RPMI8226 (cell line): ENCODE data around the gene WIPF3.

Source experiments
- DNase-seq: peaks from one replicate; pipeline ENCODE4 v3.0.0-alpha.2; 2015

The WIPF3 gene

GRCh38 chr7:29848941-29849340 lies 42.6 kb downstream of the WIPF3 start:
- no peak for DNase-seq

- DNase-seq = peak; percentile 70
Measured at GRCh38 chr7:29851487-29851886, 45.2 kb downstream of the WIPF3 start.

DNA sequence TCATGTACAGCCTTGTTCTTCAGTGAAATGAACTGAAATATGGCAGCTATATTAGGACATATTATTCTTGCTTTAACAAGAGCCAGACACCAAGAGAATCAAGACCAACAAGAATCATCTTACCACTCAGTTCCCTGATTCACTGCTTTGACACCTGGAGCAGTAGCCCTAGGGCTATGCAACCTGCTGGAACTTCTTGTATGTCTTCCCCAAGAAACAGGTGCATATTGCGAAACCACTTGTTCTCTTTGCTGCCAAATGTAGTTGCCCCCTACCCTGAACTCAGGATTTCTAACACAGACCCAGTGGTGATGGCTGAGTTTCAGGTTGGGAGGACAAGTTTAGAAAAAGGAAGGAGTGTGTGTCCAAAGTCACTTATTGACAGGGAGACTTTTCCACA lies 46.1 kb downstream of the WIPF3 start:
- peak; percentile 78 for DNase-seq

DNA sequence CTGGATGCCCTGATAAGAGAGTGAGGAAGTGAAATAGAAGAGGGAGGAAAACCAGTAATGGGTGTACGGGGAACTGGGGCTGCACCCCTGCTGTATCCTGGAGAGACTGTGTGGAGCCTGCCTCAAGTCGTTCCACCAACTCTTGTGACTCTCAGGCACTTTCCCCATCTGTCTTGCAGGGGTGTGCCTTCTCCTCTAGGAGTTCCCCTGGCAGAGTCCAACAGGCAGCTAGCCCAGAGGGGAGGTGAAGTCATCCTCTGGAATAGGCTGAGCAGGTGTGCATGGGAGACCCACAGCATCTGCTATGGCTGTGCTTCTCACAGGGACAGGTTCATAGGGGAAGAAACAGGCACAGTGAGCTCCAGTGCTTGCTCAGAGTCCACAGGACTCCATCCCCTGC lies 46.8 kb downstream of the WIPF3 start:
- DNase-seq = peak; percentile 47

DNA sequence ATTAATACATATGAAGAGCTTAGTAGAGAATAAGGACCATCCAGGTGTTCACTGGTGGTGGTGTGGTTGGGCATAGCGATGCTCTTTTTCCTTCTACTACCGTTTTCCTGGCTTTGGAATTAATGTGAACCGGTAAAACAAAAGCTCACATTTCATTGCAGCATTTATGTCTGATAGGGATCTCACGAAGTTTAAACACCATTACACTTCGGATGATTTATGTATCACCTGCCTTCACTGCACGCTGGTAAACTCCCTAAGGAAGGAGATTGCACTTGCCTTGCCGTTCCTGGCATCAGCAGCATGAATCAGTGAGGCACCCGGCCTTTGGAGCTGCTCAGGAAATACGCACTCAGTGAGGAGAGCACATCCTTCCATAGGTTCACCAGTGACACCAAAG lies 47.5 kb downstream of the WIPF3 start:
- no peak for DNase-seq

GRCh38 chr7:29854257-29854938 lies 48.1 kb downstream of the WIPF3 start:
- no peak for DNase-seq

GRCh38 chr7:29857654-29858053 lies 51.3 kb downstream of the WIPF3 start:
- no peak for DNase-seq

GRCh38 chr7:29858191-29858951 lies 52.1 kb downstream of the WIPF3 start:
- no peak for DNase-seq

GRCh38 chr7:29859104-29859503 lies 52.8 kb downstream of the WIPF3 start:
- no peak for DNase-seq

- no peak for DNase-seq
Measured at GRCh38 chr7:29859524-29860185, 53.3 kb downstream of the WIPF3 start.

- no peak for DNase-seq
Measured at GRCh38 chr7:29860186-29860585, 53.9 kb downstream of the WIPF3 start.

- no peak for DNase-seq
Measured at GRCh38 chr7:29861884-29862283, 55.6 kb downstream of the WIPF3 start.

GRCh38 chr7:29864656-29865055 lies 58.3 kb downstream of the WIPF3 start:
- no peak for DNase-seq

GRCh38 chr7:29865526-29865925 lies 59.2 kb downstream of the WIPF3 start:
- no peak for DNase-seq

- DNase-seq = peak; percentile 30
Measured at GRCh38 chr7:29866490-29866930, 60.2 kb downstream of the WIPF3 start.

DNA sequence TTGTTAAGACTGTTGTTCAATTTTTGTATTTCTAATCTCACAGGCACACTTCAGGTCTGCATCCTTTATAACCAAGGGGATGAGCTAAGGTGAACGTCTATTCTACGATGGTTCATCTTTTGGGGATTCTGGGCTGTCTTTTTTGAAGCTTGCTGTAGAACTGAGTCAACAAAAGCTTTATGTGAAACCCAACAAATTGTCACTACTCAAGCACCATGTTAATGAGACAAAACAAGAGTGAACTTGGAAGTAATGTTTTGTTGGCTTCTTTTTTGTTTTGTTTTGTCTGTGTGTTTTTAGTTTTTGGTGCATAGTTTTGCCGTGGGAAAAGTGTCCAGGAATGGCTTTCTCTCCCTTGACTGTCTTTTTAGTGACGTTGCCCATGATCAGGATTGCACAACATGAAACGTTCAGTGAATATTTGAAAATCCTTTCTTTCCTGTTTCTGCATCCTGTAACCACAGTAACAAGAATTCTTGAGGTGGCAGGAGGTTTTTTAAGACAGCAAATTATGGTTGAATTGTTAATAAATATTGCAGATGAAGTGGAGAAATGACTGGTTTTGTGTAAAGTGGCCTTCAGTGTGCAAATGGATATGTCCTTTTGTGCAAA lies 65.6 kb downstream of the WIPF3 start:
- DNase-seq = no peak

DNA sequence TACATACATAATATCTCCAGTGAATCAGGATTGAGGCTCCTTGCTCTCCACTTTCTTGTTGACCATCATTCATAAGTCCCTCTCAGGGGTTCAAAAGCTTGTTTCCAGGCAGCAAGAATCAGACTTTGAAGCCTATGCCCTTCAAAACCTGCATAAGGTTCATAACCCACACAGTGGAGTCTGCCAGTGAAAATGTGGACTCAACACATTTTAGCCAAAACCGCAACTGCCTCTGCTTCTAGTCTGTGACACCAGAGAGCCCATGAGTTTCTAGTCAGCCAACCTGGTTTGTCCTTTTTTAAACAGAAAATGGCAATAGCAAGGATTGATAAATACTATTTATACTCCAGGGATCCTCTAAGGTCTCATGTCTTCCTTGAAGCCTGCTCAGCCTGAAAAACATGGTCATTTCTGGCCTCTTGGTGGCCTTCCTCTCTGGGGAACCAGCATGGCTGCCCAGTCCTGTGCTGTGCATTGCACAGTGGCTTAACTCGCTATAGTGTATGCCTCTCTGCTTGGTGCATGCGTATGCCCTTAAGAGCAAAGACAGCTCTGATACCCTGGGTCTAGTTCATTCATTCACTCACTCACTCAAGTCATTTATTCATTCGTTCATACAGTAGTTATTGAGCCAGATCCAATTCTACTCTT lies 67.5 kb downstream of the WIPF3 start:
- peak; percentile 92 for DNase-seq

GRCh38 chr7:29875741-29876140 lies 69.4 kb downstream of the WIPF3 start:
- DNase-seq = no peak

DNA sequence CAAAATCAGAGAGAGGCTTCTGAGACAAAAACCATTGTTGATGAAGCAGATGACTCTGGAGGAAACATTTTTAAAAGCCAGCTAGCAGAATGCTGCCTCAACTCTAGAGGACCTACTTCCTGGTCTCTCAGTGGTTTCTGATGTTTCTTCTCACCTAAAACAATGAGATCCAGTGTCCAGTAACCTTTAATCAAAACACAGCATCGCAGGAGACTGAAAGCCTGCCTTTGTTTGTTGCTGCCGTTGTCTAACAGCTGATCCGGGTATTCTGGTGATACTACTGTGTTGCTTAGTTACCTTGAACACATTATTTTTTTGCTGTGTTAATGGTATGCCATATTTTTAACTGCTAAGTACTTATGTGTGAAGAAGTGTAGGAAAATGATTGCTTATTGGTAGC lies 70.9 kb downstream of the WIPF3 start:
- DNase-seq = no peak

DNA sequence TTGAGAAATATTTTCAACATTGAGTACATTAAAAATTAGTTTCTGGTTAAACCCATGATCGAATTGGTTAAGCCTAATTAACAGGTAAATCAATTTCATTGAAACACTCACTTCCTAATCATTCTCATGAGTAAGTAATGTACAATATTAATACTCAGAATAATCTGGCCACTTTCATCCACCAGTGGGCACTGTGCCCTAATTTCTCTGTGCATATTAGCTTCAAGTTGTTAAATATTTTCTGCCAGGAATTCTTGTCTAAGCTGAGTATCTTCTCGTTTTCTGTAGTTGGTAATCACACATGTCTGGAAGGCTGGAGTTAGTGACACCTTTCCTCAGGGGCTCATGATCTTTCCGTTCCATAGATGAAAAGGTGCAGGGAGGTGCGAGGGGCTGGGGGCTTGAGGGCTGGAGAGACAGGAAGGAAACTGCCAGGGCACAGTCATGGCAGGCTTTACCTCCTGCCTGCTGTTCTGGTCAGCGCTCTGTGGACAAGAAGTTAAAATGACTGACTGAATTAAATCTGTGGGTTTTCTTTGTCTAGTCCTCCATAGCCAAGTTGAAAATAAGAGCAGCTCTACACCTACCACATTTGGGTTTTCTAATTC lies 71.9 kb downstream of the WIPF3 start:
- peak; percentile 68 for DNase-seq

- no peak for DNase-seq
Measured at GRCh38 chr7:29879609-29880008, 73.3 kb downstream of the WIPF3 start.

- no peak for DNase-seq
Measured at GRCh38 chr7:29881724-29882123, 75.4 kb downstream of the WIPF3 start.

DNA sequence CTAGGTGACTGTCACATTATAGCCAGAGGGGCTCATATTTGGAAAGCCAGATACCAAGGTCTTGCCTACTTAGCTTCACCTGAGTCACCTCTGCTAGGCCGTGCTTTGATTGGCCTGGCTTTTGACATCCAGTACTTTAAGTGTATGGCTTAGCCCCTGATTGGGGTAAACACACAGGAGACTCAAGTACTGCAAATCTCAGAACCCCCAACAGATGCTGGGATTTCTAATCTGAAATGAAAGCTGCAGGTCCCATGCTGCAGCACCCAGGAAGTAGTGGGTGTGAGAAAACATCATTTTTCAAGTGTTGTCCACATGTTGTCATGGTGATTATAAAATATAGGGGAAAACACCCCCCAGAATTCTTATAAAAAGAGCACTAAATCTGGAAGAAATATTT lies 76.2 kb downstream of the WIPF3 start:
- DNase-seq = no peak
